22Rv1 (cell line): Measurements from ENCODE around the gene TRAIP.

Experiments used
- CTCF ChIP-seq: fragments of 450-650 bp; IDR thresholded peaks from 2 replicates; pipeline ENCODE4 v1.5.1; 2017; ENCODE audit warnings: mild to moderate bottlenecking
- ZFX ChIP-seq: fragments of 450-650 bp; IDR thresholded peaks from 2 replicates; pipeline ENCODE4 v1.6.1; 2017; ENCODE audit warnings: antibody characterized with exemption, borderline replicate concordance

GRCh38 chr3:49801160-49801559, 55.2 kb downstream of the TRAIP start:
- no peak for TF ChIP-seq CTCF
- no peak for TF ChIP-seq ZFX
